Choroid plexus epithelial cell (primary cell): Measurements from ENCODE around the gene PPIAL4G.
"Not testable (repeated sequence)": the region's sequence is repeated elsewhere in the genome, so short reads cannot be mapped to it uniquely, and the experiment has no call there.

Experiments used
- DNase-seq: peaks from one replicate; pipeline ENCODE4 v3.0.0-alpha.2; 2010; ENCODE audit warnings: low read depth
- H3K4me3 ChIP-seq: 2 replicates; pipeline ENCODE4 v1.5.1; 2011; ENCODE audit warnings: low read depth, mild to moderate bottlenecking, control low read depth, low read length, moderate library complexity
- CTCF ChIP-seq: conservative IDR thresholded peaks from 2 replicates; pipeline ENCODE4 v1.5.1; 2011; ENCODE audit warnings: low read depth, mild to moderate bottlenecking, control low read depth, inconsistent platforms, low read length, moderate library complexity

The PPIAL4G gene

GRCh38 chr1:148435406-148435805 lies 47.7 kb downstream of the PPIAL4G start:
- no peak for DNase-seq
- no peak for TF ChIP-seq CTCF
- H3K4me3 ChIP-seq: no peak overlapping the region

DNA sequence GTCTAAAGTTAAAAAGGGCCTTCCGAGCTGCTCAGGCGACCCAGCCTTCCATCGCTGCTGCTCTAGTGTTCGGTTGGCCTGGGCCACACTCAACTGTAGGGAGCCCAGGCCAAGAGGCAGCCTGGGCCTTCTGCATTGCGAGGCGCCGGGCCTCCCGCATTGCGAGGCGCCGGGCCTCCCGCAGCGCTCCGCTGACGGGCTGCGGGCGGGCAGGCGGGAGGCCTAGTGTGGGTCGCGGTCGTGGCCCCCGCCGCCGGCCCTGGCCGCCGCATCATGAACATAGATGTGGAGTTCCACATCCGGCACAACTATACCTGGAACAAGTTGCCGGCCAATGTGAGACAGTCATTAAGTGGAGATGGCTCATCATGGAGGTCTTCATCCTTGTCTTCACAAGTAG lies 48.3 kb downstream of the PPIAL4G start:
- TF ChIP-seq CTCF: no peak
- DNase-seq: no peak
- H3K4me3 ChIP-seq: no peak overlapping the region

GRCh38 chr1:148432916-148433317 lies 50.2 kb downstream of the PPIAL4G start:
- H3K4me3 ChIP-seq: not testable (repeated sequence)
- DNase-seq: peak; percentile 30
